CD4-positive, alpha-beta T cell treated with Interleukin-6 for 4 hours (primary cell): ENCODE results near the gene WDR35.

Experiments used
- DNase-seq: peaks from one replicate; pipeline ENCODE4 v3.0.0-alpha.2; 2020; ENCODE audit warnings: mixed read lengths

WDR35 gene

GRCh38 chr2:20011276-20012031 is 21.5 kb upstream of the WDR35 start:
- no peak for DNase-seq

GRCh38 chr2:20008703-20009102 is 18.8 kb upstream of the WDR35 start:
- DNase-seq = no peak

- no peak for DNase-seq
Observed at GRCh38 chr2:20005891-20006470, 16.1 kb upstream of the WDR35 start.

GRCh38 chr2:20005067-20005627 is 15.2 kb upstream of the WDR35 start:
- DNase-seq = no peak

GRCh38 chr2:20001361-20001863 is 11.5 kb upstream of the WDR35 start:
- no peak for DNase-seq

- no peak for DNase-seq
Observed at GRCh38 chr2:19993731-19994130, 3.8 kb upstream of the WDR35 start.

GRCh38 chr2:19991895-19992294 is 2.0 kb upstream of the WDR35 start:
- DNase-seq = no peak

- no peak for DNase-seq
Observed at GRCh38 chr2:19990416-19990728, 467 bp upstream of the WDR35 start.

- no peak for DNase-seq
Observed at GRCh38 chr2:19989342-19989666, 601 bp downstream of the WDR35 start.

- DNase-seq = no peak
Observed at GRCh38 chr2:19988600-19988999, 1.3 kb downstream of the WDR35 start.

GRCh38 chr2:19987936-19988335 is 2.0 kb downstream of the WDR35 start:
- DNase-seq = no peak

- DNase-seq = no peak
Observed at GRCh38 chr2:19982268-19982667, 7.6 kb downstream of the WDR35 start.

- DNase-seq = no peak
Observed at GRCh38 chr2:19979932-19980331, 10.0 kb downstream of the WDR35 start.

GRCh38 chr2:19973466-19973865 is 16.4 kb downstream of the WDR35 start:
- DNase-seq = no peak

GRCh38 chr2:19971691-19972090 is 18.2 kb downstream of the WDR35 start:
- no peak for DNase-seq

- DNase-seq = no peak
Observed at GRCh38 chr2:19963386-19963785, 26.5 kb downstream of the WDR35 start.

- peak; percentile 54 for DNase-seq
Observed at GRCh38 chr2:19955544-19956422, 34.1 kb downstream of the WDR35 start.

- DNase-seq = no peak
Observed at GRCh38 chr2:19949071-19949470, 40.8 kb downstream of the WDR35 start.

GRCh38 chr2:19947184-19947940 is 42.5 kb downstream of the WDR35 start:
- DNase-seq = no peak

GRCh38 chr2:19944205-19944845 is 45.6 kb downstream of the WDR35 start:
- no peak for DNase-seq

- no peak for DNase-seq
Observed at GRCh38 chr2:19943189-19943588, 46.7 kb downstream of the WDR35 start.

GRCh38 chr2:19942199-19942598 is 47.7 kb downstream of the WDR35 start:
- DNase-seq = no peak
